ENCODE measurements around the gene AASDHPPT. TPM values are rescaled to one million over a fixed set of nuclear protein-coding genes. Genes with fewer than 3 reads are reported as not detected.

Gene AASDHPPT
- total RNA-seq, 4 donors from 2014 or later = 3.4 to 25.7 (median 14.9) TPM

GRCh38 chr11:106087815-106088435 is 10.5 kb downstream of the AASDHPPT start:
- 36 to 50% methylated on average over 9 of the region's 9 CpGs for WGBS, 2 donors (ENCODE audit: low coverage in 1 of 2)
- no peak for TF ChIP-seq EP300 (IDR thresholded peaks at IDR 0.05; ENCODE audit: low read depth)
- peak; percentile 58 to 83 (median 68) for TF ChIP-seq CTCF (IDR thresholded peaks at IDR 0.05)
- no peak for TF ChIP-seq POLR2A (IDR thresholded peaks at IDR 0.05)
- Histone ChIP-seq H3K4me1 (peaks cover 0 to 43% (median 8%) of the 10 kb centered on the region in 4 donors), H3K4me3 (no peak overlapping the region), H3K9me3 (no peaks in the 10 kb centered on the region), H3K27me3 (no peaks in the 10 kb centered on the region), H3K27ac (no peak overlapping the region), H3K36me3 (peaks cover 0 to 15% (median under 1%) of the 10 kb centered on the region in 4 donors)
- DNase-seq = peak; percentile 36
- intact Hi-C loops (cut with DNase I; ENCODE audit: low total_unique reads) (no loop called here), in situ Hi-C loops (cut with MboI; ENCODE audit: low pct_ligation_motif_present in 1 of 4, low pct_unique_long_range_greater_than_20kb in 1 of 4, low sequenced_read_pairs in 3 of 4) (no loop called here)

- H3K27ac ChIP-seq = no peak overlapping the region
- H3K9me3 ChIP-seq = no peaks in the 10 kb centered on the region
- DNase-seq = no peak
- in situ Hi-C loops (cut with MboI; ENCODE audit: low pct_ligation_motif_present in 1 of 4, low pct_unique_long_range_greater_than_20kb in 1 of 4, low sequenced_read_pairs in 3 of 4) = no loop called here
- 79 to 89% methylated on average over 4 of the region's 4 CpGs for WGBS, 2 donors (ENCODE audit: low coverage in 1 of 2)
- H3K4me3 ChIP-seq = no peak overlapping the region
- H3K36me3 ChIP-seq = peaks cover 0 to 19% (median 3%) of the 10 kb centered on the region in 4 donors
- TF ChIP-seq EP300 (IDR thresholded peaks at IDR 0.05; ENCODE audit: low read depth) (no peak), POLR2A (IDR thresholded peaks at IDR 0.05) (no peak), POLR2AphosphoS5 (IDR thresholded peaks at IDR 0.05) (no peak), CTCF (IDR thresholded peaks at IDR 0.05) (no peak)
- peaks cover 0 to 42% (median 8%) of the 10 kb centered on the region in 4 donors for H3K4me1 ChIP-seq
- H3K27me3 ChIP-seq = no peaks in the 10 kb centered on the region
- intact Hi-C loops (cut with DNase I; ENCODE audit: low total_unique reads) = no loop called here
Measured at GRCh38 chr11:106088896-106089295, 11.4 kb downstream of the AASDHPPT start.

GRCh38 chr11:106091480-106092123 is 14.1 kb downstream of the AASDHPPT start:
- no peaks in the 10 kb centered on the region for H3K27me3 ChIP-seq
- intact Hi-C loops (cut with DNase I; ENCODE audit: low total_unique reads) = no loop called here
- H3K4me3 ChIP-seq = no peak overlapping the region
- peaks cover 0 to 31% (median 7%) of the 10 kb centered on the region in 4 donors for H3K4me1 ChIP-seq
- in situ Hi-C loops (cut with MboI; ENCODE audit: low pct_ligation_motif_present in 1 of 4, low pct_unique_long_range_greater_than_20kb in 1 of 4, low sequenced_read_pairs in 3 of 4) = no loop called here
- 67 to 90% methylated on average over 3 of the region's 3 CpGs for WGBS, 2 donors (ENCODE audit: low coverage in 1 of 2)
- DNase-seq = no peak
- peaks cover 0 to 28% (median 7%) of the 10 kb centered on the region in 4 donors for H3K36me3 ChIP-seq
- H3K9me3 ChIP-seq = no peaks in the 10 kb centered on the region
- H3K27ac ChIP-seq = no peak overlapping the region
- TF ChIP-seq EP300 (IDR thresholded peaks at IDR 0.05; ENCODE audit: low read depth) = no peak
- no peak for TF ChIP-seq POLR2AphosphoS5 (IDR thresholded peaks at IDR 0.05)
- TF ChIP-seq CTCF (IDR thresholded peaks at IDR 0.05) = no peak
- TF ChIP-seq POLR2A (IDR thresholded peaks at IDR 0.05) = no peak

GRCh38 chr11:106092446-106092845 is 15.0 kb downstream of the AASDHPPT start:
- Histone ChIP-seq H3K36me3 (peaks cover 0 to 37% (median 10%) of the 10 kb centered on the region in 4 donors), H3K4me3 (no peak overlapping the region), H3K27me3 (no peaks in the 10 kb centered on the region), H3K4me1 (peaks cover 0 to 24% (median 4%) of the 10 kb centered on the region in 4 donors), H3K9me3 (no peaks in the 10 kb centered on the region), H3K27ac (no peak overlapping the region)
- TF ChIP-seq CTCF (IDR thresholded peaks at IDR 0.05) = no peak
- TF ChIP-seq POLR2A (IDR thresholded peaks at IDR 0.05) = no peak
- TF ChIP-seq POLR2AphosphoS5 (IDR thresholded peaks at IDR 0.05) = no peak
- TF ChIP-seq EP300 (IDR thresholded peaks at IDR 0.05; ENCODE audit: low read depth) = no peak
- DNase-seq = no peak
- in situ Hi-C loops (cut with MboI; ENCODE audit: low pct_ligation_motif_present in 1 of 4, low pct_unique_long_range_greater_than_20kb in 1 of 4, low sequenced_read_pairs in 3 of 4) (no loop called here), intact Hi-C loops (cut with DNase I; ENCODE audit: low total_unique reads) (no loop called here)
- WGBS, 2 donors (ENCODE audit: low coverage in 1 of 2) = 86 to 100% methylated on average over 1 of the region's 1 CpG
